ENCODE data around the gene RNF11.
"Not testable (repeated sequence)": the region's sequence is repeated elsewhere in the genome, so short reads cannot be mapped to it uniquely, and the experiment has no call there.

Gene RNF11

GRCh38 chr1:51235673-51236530, at the start of gene RNF11:
Gene RNF11 (plus strand): TSS chr1:51236273. CDS start chr1:51236757, 484 bp downstream.
- peak; percentile 90 for DNase-seq (ENCODE audit: low read depth)

DNA sequence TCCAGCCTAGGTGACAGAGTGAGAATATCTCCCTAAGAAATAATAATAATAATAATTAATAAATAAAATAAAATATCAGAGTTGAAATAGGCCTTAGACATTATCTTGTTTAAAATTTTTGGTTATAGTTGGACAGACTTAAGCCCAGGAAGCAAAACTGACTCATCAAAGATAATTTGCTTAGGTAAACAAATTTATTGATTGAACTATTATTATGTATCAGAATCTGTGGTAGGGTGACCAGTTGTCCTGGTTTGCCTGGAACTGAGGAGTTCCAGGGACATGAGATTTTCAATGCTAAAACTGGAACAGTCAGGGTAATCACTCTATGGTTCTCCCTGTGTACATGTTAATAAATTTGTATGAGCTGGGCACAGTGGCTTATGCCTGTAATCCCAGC, 47.8 kb upstream of the RNF11 start:
- no peak for DNase-seq (ENCODE audit: low read depth)

- DNase-seq (ENCODE audit: low read depth): peak; percentile 28
Observed at GRCh38 chr1:51189421-51190073, 46.5 kb upstream of the RNF11 start.

- no peak for DNase-seq (ENCODE audit: low read depth)
Observed at GRCh38 chr1:51190961-51191360, 45.1 kb upstream of the RNF11 start.

DNA sequence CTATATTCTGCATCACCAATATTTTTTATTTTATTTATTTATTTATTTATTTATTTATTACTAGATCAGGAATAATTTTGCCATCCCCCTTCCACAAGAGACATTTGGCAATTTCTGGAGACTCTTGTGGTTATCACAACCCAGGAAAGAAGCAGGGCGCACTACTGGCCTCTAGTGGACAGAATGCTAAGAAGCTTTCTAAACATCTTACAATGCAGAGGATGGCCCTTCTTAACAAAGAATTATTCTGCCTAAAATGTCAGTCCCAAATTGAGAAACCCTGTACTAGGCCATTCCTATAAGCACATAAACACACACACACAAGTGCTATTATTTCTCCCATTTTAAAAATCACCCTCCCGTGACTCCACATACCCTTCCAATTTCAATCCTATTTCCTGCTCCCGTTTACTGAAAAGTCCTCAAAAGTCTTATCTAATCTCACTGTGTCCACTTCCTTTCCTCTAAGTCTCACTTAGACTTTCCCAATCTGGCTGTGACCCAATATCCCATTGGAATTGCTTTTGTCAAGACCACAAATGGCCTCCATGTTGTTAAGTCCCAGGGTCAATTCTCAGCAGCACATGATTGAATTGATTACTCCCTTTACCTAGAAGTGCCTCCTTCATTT, 43.7 kb upstream of the RNF11 start:
- DNase-seq (ENCODE audit: low read depth): peak; percentile 27

GRCh38 chr1:51193564-51193963, 42.5 kb upstream of the RNF11 start:
- DNase-seq (ENCODE audit: low read depth): no peak

DNA sequence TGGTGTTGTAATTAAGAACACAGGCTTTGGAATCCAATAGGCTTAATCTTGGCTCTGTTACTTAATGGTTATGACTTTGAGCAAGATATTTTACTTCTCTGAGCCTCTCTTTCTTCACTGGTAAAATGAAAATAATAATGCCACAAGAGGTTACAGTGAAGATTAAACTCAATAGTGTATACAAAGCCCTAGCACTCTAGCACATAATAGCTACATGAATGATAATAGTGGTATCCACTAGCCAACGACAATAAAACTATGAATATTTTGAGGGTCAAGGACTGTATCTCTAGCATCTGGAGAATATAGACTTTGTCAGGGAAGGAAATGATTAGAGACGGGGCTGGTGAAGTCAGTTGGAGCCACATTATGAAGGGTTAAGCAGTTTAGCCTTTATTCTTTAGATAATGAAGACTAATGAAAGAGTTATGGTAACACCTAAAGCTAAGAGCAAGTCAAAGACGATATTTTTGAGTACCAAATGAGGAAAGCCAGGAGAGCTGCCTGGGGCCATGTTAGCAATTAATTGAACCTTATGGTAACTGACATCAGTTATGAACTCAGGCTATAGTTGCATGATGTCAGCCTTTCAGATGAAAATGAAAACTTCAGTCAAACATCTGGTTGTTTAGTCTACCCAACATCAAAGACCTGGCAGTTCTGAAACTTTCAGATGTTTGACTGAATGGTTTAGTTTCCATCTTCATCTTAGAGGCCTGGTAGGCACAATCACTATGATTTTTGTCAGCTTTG, 32.8 kb upstream of the RNF11 start:
- DNase-seq (ENCODE audit: low read depth): no peak

GRCh38 chr1:51203874-51204245, 32.2 kb upstream of the RNF11 start:
- DNase-seq (ENCODE audit: low read depth): no peak

GRCh38 chr1:51210055-51210454, 26.0 kb upstream of the RNF11 start:
- no peak for DNase-seq (ENCODE audit: low read depth)

DNA sequence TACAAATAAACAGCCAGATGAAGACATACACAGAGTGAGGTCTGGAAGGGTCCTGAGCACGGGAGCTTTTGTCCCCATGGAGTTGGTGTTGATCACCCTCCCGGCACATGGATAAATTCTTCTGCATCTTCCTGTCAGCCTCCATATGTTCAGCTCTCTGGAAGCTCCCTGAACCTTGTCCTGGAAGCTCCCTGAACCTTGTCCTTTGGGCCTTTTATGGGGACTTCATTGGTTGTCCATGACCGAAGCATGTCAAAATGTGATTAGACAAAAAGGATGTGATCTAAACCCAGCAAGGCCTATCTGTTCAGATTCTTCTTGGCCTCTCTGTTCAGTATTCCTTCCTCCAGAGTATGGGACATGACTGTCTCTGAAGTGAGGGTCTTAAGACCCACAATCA, 25.4 kb upstream of the RNF11 start:
- no peak for DNase-seq (ENCODE audit: low read depth)

GRCh38 chr1:51214615-51215131, 21.4 kb upstream of the RNF11 start:
- DNase-seq (ENCODE audit: low read depth): no peak

- DNase-seq (ENCODE audit: low read depth): no peak
Observed at GRCh38 chr1:51215169-51215568, 20.9 kb upstream of the RNF11 start.

DNA sequence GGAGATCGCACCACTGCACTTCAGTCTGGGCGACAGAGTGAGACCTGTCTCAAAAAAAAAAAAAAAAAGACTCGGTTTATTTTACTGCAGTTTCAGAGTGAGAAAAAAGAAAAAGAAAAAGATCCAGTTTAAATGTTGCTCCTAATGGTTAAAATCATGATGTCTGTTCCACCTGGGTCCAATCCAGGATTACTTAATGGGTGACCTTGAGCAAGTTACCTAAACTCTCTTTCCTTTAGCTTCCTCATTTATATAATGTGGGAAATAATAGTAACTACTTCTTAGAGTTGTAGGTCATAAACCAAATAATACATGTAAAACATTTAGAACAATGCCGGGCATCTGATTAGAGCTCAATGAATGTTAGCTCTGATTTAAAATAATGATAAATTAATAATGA, 19.4 kb upstream of the RNF11 start:
- DNase-seq (ENCODE audit: low read depth): no peak

DNA sequence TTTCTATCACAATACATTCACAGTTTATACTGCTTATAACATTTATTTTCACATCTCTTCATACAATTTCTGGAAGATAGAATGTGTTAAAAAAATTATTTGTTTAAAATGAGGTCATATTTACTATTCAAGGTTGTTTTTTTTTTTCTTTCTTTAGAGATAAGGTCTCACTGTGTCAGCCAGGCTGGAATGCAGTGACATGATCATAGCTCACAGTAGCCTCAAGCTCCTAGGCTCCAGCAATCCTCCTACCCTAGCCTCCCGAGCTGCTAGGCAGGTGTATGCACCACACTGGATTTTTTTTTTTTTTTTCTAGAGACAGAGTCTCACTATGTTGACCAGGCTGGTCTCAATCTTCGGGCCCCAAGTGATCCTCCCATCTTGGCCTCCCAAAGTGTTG, 19.0 kb upstream of the RNF11 start:
- no peak for DNase-seq (ENCODE audit: low read depth)

DNA sequence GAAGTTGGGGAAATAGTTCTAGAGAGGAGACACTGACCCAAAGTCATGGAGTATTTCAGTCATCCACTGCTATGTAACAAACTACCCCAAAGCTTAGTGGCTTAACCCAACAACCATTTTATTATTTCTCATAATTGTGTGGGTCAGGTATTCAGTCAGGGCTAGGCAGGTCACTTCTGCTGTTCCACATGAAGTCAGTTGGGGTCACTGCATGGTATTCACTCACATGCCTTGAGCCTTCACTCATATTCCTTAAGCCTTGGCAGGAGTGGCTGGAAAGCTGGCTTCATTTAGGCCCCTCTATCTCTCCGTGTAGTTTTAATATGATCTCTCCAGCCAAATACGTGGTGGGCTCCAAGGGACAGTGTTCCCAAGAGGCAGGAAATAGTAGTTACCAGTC, 17.5 kb upstream of the RNF11 start:
- DNase-seq (ENCODE audit: low read depth): no peak

DNA sequence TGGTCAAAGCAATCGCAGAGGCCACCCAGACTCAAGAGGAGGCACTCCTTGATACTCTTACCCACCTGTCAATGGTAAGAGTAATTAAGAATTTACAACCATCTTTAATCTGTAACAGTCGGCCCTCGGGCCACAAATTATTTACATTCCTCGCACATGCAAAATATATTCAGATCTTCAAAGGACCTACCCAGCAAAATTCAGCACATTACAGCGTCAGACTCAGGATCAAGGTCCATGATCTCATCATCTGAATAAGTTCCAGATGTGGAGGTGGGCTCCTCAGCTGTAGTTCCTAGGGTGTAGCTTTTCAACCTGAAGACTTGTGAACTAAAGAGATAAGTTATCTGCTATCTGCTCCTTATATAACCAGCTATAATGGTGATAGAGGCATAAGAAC, 17.1 kb upstream of the RNF11 start:
- DNase-seq (ENCODE audit: low read depth): no peak

- not testable (repeated sequence) for DNase-seq (ENCODE audit: low read depth)
Observed at GRCh38 chr1:51221529-51221928, 14.5 kb upstream of the RNF11 start.

- DNase-seq (ENCODE audit: low read depth): no peak
Observed at GRCh38 chr1:51222136-51222787, 13.8 kb upstream of the RNF11 start.

- no peak for DNase-seq (ENCODE audit: low read depth)
Observed at GRCh38 chr1:51222809-51223208, 13.3 kb upstream of the RNF11 start.

GRCh38 chr1:51224255-51224654, 11.8 kb upstream of the RNF11 start:
- DNase-seq (ENCODE audit: low read depth): no peak

DNA sequence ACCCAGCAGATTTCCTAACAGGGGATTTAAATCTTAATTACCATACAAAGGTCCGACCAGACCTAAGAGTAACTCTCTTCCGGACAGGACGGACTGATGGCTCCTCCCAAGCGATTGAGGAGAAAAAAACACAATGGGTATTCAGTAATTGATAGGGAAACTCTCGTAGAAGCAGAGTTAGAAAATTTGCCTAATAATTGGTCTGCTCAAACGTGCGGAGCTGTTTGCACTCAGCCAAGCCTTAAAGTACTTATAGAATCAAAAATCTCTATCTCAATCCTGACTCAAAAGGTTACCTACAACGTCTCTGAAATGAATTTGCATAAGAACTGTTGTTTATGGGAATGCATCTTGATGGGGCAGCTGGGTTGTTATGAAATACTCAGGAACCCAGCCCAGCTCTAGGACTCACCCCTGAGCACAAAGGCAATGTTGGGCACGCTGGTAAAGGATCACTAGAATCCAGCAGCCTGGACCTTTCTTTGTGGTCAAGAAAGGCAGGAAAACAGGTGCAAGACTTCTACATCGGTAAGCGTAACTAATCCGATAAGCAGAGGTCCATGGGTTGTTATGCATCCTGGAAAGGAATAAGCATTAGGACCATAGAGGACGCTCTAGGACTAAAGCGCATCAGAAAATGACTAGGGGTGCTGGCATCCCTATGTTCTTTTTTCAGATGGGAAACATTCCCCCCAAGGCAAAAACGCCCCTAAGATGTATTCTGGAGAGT, 8.7 kb upstream of the RNF11 start:
- DNase-seq (ENCODE audit: low read depth): not testable (repeated sequence)

Measured in stimulated activated CD4-positive, alpha-beta T cell treated with anti-CD3 and anti-CD28 coated beads, Interleukin-2, amount 100 ng/mL, for 4 hours (primary cell).